Fibroblast of skin of back (primary cell): ENCODE measurements around the gene CEP95.

ENCODE experiments used
- DNase-seq: peaks from one replicate; pipeline ENCODE4 v3.0.0-alpha.2; 2013

The CEP95 gene

DNA sequence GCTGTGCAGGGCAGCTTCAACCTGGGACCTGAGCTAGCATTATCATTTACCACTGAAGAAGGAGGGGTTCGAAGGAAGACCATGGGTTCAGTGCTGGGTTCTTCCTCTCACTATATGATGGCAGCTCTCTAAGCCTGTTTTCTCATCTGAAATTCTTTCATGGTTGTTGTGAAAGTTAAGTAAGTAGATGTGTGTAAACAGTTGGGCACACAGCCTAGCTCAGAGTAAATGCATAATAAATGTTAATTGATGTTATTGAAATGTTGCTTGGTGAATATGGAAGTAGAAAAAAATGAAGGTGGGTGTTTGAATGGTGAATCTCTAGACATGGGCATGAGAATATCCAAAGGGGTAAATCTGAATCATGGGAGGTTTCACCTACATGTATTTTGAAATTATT is 9.1 kb downstream of the CEP95 start:
- DNase-seq: no peak

GRCh38 chr17:64519601-64520000 is 12.8 kb downstream of the CEP95 start:
- DNase-seq: no peak

DNA sequence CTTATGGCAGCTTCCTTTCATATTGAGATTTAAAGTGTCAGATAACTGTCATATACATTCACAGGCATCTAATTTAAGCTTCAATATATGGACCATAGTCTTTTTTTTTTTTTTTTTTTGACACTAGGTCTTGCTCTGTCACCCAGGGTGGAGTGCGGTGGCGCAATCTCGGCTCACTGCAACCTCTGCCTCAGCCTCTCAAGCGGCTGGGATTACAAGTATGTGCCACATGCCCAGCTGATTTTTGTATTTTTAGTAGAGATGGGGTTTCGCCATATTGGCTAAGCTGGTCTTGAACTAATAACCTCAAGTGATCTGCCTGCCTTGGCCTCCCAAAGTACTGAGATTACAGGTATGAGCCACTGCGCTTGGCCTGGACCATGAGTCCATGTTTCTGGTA is 13.6 kb downstream of the CEP95 start:
- DNase-seq: no peak

DNA sequence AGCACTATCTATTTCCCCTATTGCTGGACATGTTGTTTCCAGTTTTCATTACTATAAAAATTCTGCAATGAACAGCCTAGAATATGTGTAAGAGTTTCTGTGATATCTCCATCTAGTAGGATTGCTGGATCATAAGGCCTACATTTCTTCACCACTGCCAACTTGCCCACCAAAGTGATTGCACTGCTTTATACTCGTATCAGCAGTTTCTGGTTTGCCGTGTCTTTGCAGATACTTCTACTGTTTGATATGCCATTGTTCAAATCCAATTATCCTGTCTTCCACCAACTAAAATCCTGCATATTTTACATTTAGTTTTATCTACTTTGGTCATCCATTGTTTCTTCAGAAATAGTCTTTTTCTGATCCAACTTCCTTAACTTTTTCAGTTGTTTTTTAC is 21.1 kb downstream of the CEP95 start:
- no peak for DNase-seq

DNA sequence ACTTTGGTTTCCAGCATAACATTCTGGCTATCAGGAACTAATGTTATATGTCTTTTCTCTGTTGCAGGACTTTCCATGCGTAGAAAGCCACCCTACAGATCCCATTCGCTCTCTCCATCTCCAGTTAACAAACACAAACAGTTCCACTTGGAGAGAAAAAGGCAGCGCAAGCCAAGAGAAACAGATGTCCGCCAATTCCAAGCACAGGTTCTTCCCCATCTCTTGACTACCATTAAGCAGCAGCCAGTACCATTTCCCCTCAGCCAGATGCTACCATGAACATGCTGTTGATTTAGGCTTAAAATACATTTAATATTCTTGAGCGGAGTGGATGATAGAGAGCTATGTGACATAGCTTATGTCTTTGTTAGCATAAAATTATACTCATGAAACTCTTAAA is 22.4 kb downstream of the CEP95 start:
- DNase-seq: no peak

- no peak for DNase-seq
These were observed 25.2 kb downstream of the CEP95 start for GRCh38 chr17:64531955-64532371.

GRCh38 chr17:64532409-64532808 is 25.6 kb downstream of the CEP95 start:
- DNase-seq: no peak

GRCh38 chr17:64533784-64534183 is 27.0 kb downstream of the CEP95 start:
- no peak for DNase-seq

GRCh38 chr17:64534187-64534586 is 27.4 kb downstream of the CEP95 start:
- DNase-seq: peak; percentile 18

DNA sequence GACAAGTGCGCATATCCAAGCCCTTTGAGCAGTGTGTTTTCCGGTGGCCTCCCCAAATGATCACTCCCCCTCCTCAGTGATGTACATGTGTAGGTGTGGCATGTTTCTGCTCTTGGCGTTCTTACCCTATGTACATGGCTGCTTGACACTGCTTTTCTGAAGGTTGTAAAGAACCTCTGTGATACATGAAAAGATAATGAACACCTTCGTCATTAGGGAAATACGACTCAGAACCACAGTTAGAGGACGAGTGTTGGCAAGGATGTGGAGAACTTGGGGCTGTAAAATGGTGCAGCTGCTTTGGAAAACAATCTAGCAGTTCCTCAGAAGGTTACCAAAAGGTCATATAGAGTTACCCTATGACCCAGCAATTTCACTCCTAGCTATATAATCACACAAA is 28.6 kb downstream of the CEP95 start:
- DNase-seq: no peak

DNA sequence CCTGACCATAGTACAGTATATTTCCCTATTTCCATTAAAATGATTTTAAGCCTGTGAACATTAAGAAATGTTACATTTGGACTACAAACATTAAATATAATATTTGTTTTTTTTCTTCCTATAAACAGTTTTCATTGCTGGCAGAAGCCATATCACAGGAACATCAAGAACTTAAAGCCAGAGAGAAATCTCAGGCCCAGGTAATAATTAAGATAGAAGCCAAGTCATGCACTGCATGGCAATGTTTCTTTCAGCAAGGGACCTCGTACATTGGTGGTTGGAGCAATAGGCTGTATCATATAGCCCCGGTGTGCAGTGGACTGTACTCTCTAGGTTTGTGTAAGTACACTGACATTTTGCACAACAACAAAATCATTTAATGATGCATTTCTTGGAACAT is 30.1 kb downstream of the CEP95 start:
- no peak for DNase-seq

- DNase-seq: no peak
These were observed 30.7 kb downstream of the CEP95 start for GRCh38 chr17:64537488-64537887.

DNA sequence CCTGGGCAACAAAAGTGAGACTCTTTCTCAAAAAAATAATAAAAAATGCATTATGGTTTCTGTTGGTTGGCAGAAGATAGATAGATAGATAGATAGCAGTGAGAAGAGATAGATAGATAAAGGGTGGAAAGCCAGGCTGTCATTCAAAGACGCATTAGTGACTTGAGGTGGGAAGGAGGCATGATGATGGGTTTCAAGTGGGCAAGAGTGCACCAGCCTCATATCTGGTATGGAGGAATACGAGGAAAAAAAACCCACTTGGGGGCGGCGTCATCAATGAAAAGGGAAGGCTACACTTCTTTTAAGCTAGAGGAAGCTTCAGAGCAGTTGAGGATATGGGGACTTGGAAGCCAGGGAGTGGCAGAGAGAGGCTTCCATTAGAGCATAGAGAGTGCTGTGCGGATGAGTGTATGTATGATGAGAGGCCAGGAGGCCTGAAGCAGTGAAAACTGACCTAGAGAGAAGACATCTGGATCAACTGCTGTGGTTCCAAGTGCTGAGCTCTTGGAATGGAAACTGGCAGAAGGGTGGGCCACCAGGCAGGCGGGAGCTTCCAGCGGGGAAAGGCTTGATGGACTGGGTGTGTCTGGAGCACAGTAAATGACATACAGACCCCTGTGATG is 31.8 kb downstream of the CEP95 start:
- no peak for DNase-seq

DNA sequence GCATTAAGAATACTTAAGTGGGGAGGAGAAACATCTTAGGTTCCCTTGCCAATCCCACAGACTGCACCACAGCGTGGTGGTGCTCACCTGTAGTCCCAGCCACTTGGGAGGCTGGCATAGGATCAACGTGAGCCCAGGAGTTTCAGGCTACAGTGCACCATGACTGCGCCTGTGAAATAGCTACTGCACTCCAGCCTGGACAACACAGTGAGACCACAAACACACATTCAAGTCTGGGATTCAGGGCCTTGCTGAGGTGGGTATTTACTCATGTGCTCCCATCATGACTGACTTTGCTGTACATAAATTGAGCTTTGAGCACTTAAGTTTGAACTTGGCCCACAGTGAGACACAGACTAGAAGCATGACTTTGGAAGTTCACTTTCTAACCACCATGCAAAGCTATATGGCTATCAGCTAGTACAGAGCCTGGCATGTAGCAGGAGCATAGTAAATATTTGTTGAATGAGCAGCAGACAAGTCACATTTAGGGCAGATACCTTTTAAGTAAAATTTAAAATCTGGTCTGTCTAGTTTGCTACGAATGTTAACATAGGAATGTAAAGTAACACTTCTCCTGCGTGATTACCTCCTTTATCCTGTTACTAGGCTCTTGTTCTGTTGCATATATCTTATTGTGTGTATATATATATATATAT is 33.5 kb downstream of the CEP95 start:
- DNase-seq: no peak

- DNase-seq: no peak
These were observed 38.0 kb downstream of the CEP95 start for GRCh38 chr17:64544742-64545141.

GRCh38 chr17:64546716-64547115 is 39.9 kb downstream of the CEP95 start:
- no peak for DNase-seq

GRCh38 chr17:64547319-64547718 is 40.5 kb downstream of the CEP95 start:
- DNase-seq: no peak

DNA sequence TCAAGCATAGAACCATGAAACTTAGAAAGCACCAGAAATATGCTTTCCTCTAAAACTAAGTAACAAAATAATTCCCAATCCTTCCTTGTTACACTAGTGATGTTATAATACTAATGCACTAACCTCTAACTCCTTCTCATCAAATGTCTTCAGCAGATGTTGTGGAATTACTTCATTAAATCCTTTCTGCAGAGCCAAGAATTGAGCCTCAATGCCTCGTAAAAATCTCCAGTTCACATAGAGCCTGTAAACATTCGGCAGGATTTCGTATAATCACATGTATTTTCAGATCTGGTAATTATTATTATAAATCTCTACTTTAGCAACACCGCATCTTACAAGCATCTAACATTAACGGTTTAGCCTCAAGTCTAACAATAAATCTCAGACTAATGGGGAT is 44.7 kb downstream of the CEP95 start:
- DNase-seq: no peak

- no peak for DNase-seq
These were observed 47.4 kb downstream of the CEP95 start for GRCh38 chr17:64554028-64554637.

GRCh38 chr17:64555281-64555680 is 48.5 kb downstream of the CEP95 start:
- DNase-seq: no peak

DNA sequence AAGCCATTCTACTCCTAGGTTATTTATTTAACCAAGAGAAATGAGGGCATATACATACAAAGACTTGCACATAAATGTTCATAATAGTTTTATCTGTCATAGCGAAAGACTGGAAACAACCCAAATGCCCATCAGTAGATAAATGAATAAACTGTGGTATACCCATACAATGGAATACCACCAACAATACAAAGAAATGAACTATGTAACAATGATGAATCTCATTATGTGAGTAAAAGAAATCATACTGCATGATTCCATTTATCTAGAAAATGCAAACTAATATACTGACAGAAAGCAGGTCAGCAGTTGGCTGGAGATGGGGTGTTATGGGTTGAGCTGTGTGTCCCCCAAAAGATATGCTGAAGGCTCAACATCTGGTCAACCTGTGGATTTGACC is 57.3 kb downstream of the CEP95 start:
- no peak for DNase-seq

DNA sequence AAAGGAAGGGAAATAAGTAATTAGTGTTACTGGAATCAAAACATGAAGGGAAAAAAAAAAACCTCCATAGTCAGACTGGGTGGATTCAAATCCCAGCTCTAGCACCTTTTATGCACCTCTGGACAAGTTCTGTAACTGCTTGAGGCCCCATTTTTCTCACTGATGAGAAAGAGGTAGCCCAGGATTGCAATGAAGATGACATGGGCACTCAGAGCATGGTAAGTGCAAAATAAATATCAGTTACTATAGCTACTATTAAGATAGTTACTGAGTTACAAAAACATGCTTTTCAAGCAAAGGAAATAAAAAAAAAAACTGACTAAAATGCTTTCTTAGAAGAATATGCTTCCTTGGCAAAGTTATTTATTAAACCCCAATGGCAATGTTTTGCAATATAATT is 58.8 kb downstream of the CEP95 start:
- DNase-seq: no peak

DNA sequence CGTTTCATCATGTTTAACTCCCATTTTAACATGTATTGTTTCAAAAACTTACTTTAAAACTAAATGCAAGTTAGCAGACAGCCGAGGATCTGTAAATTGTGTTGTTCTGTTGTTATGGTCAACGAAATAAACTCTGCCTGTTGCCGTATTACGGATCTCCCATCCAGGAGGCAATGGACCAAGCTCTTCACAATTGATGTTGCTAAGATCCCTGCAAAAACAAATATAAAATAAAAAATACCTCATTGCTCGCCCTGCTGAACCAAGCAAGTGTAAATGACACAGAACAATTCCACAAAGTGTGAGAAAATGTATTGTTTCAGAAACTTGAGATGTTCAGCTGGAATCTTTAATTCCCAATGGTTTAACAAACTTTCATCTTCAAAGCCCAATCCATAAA is 65.0 kb downstream of the CEP95 start:
- DNase-seq: peak; percentile 2

DNA sequence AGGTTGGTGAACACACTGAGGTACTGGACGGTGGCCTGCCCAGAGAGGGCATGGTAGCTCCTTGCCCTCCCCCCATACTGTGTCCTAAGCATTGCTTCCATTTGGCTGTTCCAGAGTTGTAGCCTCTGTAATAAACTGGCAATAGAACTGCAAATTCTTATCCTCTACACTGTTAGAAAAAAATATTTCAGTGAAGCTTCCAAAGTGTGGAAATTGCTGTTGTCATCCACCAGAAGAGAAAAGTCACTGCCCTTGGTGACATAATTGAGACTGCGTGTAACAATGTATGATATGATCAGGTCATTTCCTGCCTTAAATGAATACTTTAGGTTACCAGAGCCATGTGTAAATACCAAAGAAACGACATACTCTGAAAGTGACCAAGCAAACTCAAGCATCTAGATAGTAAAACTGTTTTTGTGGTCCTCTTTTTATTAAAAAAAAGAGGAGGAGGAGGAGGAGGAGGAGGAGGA is 65.9 kb downstream of the CEP95 start:
- DNase-seq: peak; percentile 88
